HG03432 (cell line): ENCODE measurements around the gene FAM219B.
A peak's percentile ranks its signal among the peaks of the same experiment; 100 is the strongest.
"Not testable (repeated sequence)": the region's sequence is repeated elsewhere in the genome, so short reads cannot be mapped to it uniquely, and the experiment has no call there.

Source experiments
- ATAC-seq: cut with Tn5 transposase; IDR thresholded peaks from one replicate; pipeline ENCODE4 v1.9.1; 2021; ENCODE audit warnings: mild to moderate bottlenecking, moderate library complexity; ENCODE audit not compliant: unreplicated experiment

FAM219B gene

GRCh38 chr15:74904190-74904805 is 2.4 kb downstream of the FAM219B start:
- no peak for ATAC-seq

GRCh38 chr15:74903676-74904075 is 3.0 kb downstream of the FAM219B start:
- ATAC-seq: no peak

- ATAC-seq: no peak
Measured at GRCh38 chr15:74902295-74903075, 4.2 kb downstream of the FAM219B start.

GRCh38 chr15:74901612-74902063 is 5.0 kb downstream of the FAM219B start:
- ATAC-seq: no peak

GRCh38 chr15:74897300-74897701 is 9.3 kb downstream of the FAM219B start:
- no peak for ATAC-seq

GRCh38 chr15:74896316-74896715 is 10.3 kb downstream of the FAM219B start:
- ATAC-seq: no peak

- no peak for ATAC-seq
Measured at GRCh38 chr15:74895830-74896229, 10.8 kb downstream of the FAM219B start.

GRCh38 chr15:74894383-74894782 is 12.3 kb downstream of the FAM219B start:
- ATAC-seq: not testable (repeated sequence)

- ATAC-seq: no peak
Measured at GRCh38 chr15:74893627-74894026, 13.0 kb downstream of the FAM219B start.

GRCh38 chr15:74892931-74893330 is 13.7 kb downstream of the FAM219B start:
- no peak for ATAC-seq

GRCh38 chr15:74892313-74892712 is 14.3 kb downstream of the FAM219B start:
- no peak for ATAC-seq

- ATAC-seq: no peak
Measured at GRCh38 chr15:74891469-74891868, 15.2 kb downstream of the FAM219B start.

GRCh38 chr15:74890665-74890960 is 16.0 kb downstream of the FAM219B start:
- no peak for ATAC-seq

- ATAC-seq: peak; percentile 91
Measured at GRCh38 chr15:74889883-74890664, 16.6 kb downstream of the FAM219B start, which contains the start of gene MPI. TSS of gene MPI (plus strand) at chr15:74890042. CDS start at chr15:74890074, 32 bp downstream.

GRCh38 chr15:74889390-74889882 is 17.2 kb downstream of the FAM219B start:
- peak; percentile 24 for ATAC-seq

- no peak for ATAC-seq
Measured at GRCh38 chr15:74888716-74889115, 17.9 kb downstream of the FAM219B start.

GRCh38 chr15:74887537-74888193 is 19.0 kb downstream of the FAM219B start:
- not testable (repeated sequence) for ATAC-seq

- ATAC-seq: no peak
Measured at GRCh38 chr15:74885461-74885860, 21.2 kb downstream of the FAM219B start.

- ATAC-seq: no peak
Measured at GRCh38 chr15:74884428-74885223, 22.0 kb downstream of the FAM219B start.

GRCh38 chr15:74882528-74882927 is 24.1 kb downstream of the FAM219B start:
- no peak for ATAC-seq
